Measurements from ENCODE around the gene TCOF1. TPM values are rescaled to one million over a fixed set of nuclear protein-coding genes. Genes with fewer than 3 reads are reported as not detected.

The TCOF1 gene
- total and polyA plus RNA-seq, 2 experiments from 2014 or later, result 86.8 to 165 TPM

- no peak for TF ChIP-seq REST (IDR thresholded peaks at IDR 0.05; ENCODE audit: unreplicated experiment)
- no peak for TF ChIP-seq STAT1 (IDR thresholded peaks at IDR 0.05; ENCODE audit: unreplicated experiment)
- TF ChIP-seq ZNF114 (CRISPR knock-in tag; IDR thresholded peaks at IDR 0.05), result no peak
These were observed 71.5 kb downstream of the TCOF1 start (continued) for GRCh38 chr5:150428978-150429377.

GRCh38 chr5:150429410-150429873, 71.9 kb downstream of the TCOF1 start:
- Histone ChIP-seq H3K27ac (ENCODE audit: low read depth) (no peak overlapping the region), H3K79me2 (replicated peaks; ENCODE audit: insufficient read depth) (no peaks in the 10 kb centered on the region), H3K4me2 (no peak overlapping the region), H3K9me2 (ENCODE audit: insufficient read depth) (no peaks in the 10 kb centered on the region), H3K27me3 (ENCODE audit: insufficient read depth) (no peaks in the 10 kb centered on the region), H2AFZ (no peak overlapping the region), H4K20me1 (replicated peaks; ENCODE audit: insufficient read depth) (no peaks in the 10 kb centered on the region), H3K4me1 (ENCODE audit: insufficient read depth) (no peaks in the 10 kb centered on the region), H3K36me3 (ENCODE audit: insufficient read depth) (no peaks in the 10 kb centered on the region), H3F3A (replicated peaks; ENCODE audit: low read depth) (no peaks in the 10 kb centered on the region), H3K4me3 (no peak overlapping the region)
- H3K4me3 Mint-ChIP-seq, result no peak overlapping the region
- no peak overlapping the region for H3K27ac Mint-ChIP-seq
- peaks cover 12% of the 10 kb centered on the region for H3K27me3 Mint-ChIP-seq (ENCODE audit: insufficient read depth, low read depth, poor library complexity)
- H3K36me3 Mint-ChIP-seq (ENCODE audit: low read depth), result no peaks in the 10 kb centered on the region; the same call in 2 of the 3 replicates
- ATAC-seq (no peak), DNase-seq (ENCODE audit: low spot score) (no peak)
- no peaks in the 10 kb centered on the region for H3K9me3 Mint-ChIP-seq
- H3K4me1 Mint-ChIP-seq, result no peaks in the 10 kb centered on the region
- TF ChIP-seq CREB1 (CRISPR knock-in tag; IDR thresholded peaks at IDR 0.05; ENCODE audit: low read depth) (no peak), ETS1 (IDR thresholded peaks at IDR 0.05) (no peak), ZNF114 (CRISPR knock-in tag; IDR thresholded peaks at IDR 0.05) (no peak), EZH2phosphoT487 (IDR thresholded peaks at IDR 0.05; ENCODE audit: unreplicated experiment) (no peak), CTCF (conservative IDR thresholded peaks at IDR 0.05; ENCODE audit: low read depth in 2 of 2) (no peak), ZNF462 (CRISPR knock-in tag; IDR thresholded peaks at IDR 0.05) (no peak), REST (IDR thresholded peaks at IDR 0.05; ENCODE audit: unreplicated experiment) (no peak)

All from GM23338 (cell line).